ENCODE data around the gene WDR64. TPM values are rescaled to one million over a fixed set of nuclear protein-coding genes. Genes with fewer than 3 reads are reported as not detected.

Gene WDR64
- polyA plus RNA-seq, 1 donor from 2014 or later: 0.21 TPM

GRCh38 chr1:241607497-241607896, 44.6 kb upstream of the WDR64 start:
- H3K27ac ChIP-seq (ENCODE audit: low read length): no peak overlapping the region
- no peaks in the 10 kb centered on the region for H3K27me3 ChIP-seq (ENCODE audit: insufficient read depth, low read depth, low read length)
- TF ChIP-seq EP300 (conservative IDR thresholded peaks at IDR 0.05; ENCODE audit: poor library complexity, severe bottlenecking): no peak
- TF ChIP-seq TAF1 (IDR thresholded peaks at IDR 0.05; ENCODE audit: low read depth): no peak
- no peak for TF ChIP-seq POLR2AphosphoS5 (IDR thresholded peaks at IDR 0.05)
- no peak for TF ChIP-seq CTCF (IDR thresholded peaks at IDR 0.05; ENCODE audit: poor library complexity, severe bottlenecking)
- no peak for TF ChIP-seq EZH2 (IDR thresholded peaks at IDR 0.05; ENCODE audit: borderline replicate concordance, insufficient read depth, low read length, poor library complexity, severe bottlenecking)

GRCh38 chr1:241608379-241609033, 43.6 kb upstream of the WDR64 start:
- Histone ChIP-seq H4K20me1 (ENCODE audit: insufficient read depth) (no peaks in the 10 kb centered on the region), H3K4me2 (ENCODE audit: low read length) (no peak overlapping the region), H3F3A (ENCODE audit: insufficient read depth, low read length, poor library complexity, severe bottlenecking) (no peaks in the 10 kb centered on the region), H3K9me2 (ENCODE audit: insufficient read depth, low read length) (no peaks in the 10 kb centered on the region), H3K9ac (ENCODE audit: low read length) (no peak overlapping the region), H3K27ac (ENCODE audit: low read length) (no peak overlapping the region), H3K36me3 (ENCODE audit: insufficient read depth, low read length) (no peaks in the 10 kb centered on the region), H2AFZ (ENCODE audit: low read depth, low read length) (no peak overlapping the region), H3K27me3 (ENCODE audit: insufficient read depth, low read depth, low read length) (no peaks in the 10 kb centered on the region), H3K79me2 (replicated peaks; ENCODE audit: insufficient read depth, low read length) (no peaks in the 10 kb centered on the region), H3K4me3 (ENCODE audit: low read length) (no peak overlapping the region), H3K9me3 (ENCODE audit: low read length) (no peaks in the 10 kb centered on the region)
- TF ChIP-seq EZH2 (IDR thresholded peaks at IDR 0.05; ENCODE audit: borderline replicate concordance, insufficient read depth, low read length, poor library complexity, severe bottlenecking) (no peak), TAF1 (IDR thresholded peaks at IDR 0.05; ENCODE audit: low read depth) (no peak), SMC3 (conservative IDR thresholded peaks at IDR 0.05; ENCODE audit: poor library complexity) (no peak), RAD21 (conservative IDR thresholded peaks at IDR 0.05) (no peak), EP300 (conservative IDR thresholded peaks at IDR 0.05; ENCODE audit: poor library complexity, severe bottlenecking) (no peak), REST (IDR thresholded peaks at IDR 0.05; ENCODE audit: borderline replicate concordance) (no peak), MXI1 (conservative IDR thresholded peaks at IDR 0.05; ENCODE audit: poor library complexity, severe bottlenecking) (no peak), POLR2AphosphoS5 (IDR thresholded peaks at IDR 0.05) (no peak), CTCF (IDR thresholded peaks at IDR 0.05; ENCODE audit: poor library complexity, severe bottlenecking) (no peak)

More at GRCh38 chr1:241607497-241607896, 44.6 kb upstream of the WDR64 start:
- no peak overlapping the region for H3K9ac ChIP-seq (ENCODE audit: low read length)
- H3K9me3 ChIP-seq (ENCODE audit: low read length): no peaks in the 10 kb centered on the region
- no peak overlapping the region for H3K4me3 ChIP-seq (ENCODE audit: low read length)
- H2AFZ ChIP-seq (ENCODE audit: low read depth, low read length): no peak overlapping the region
- H4K20me1 ChIP-seq (ENCODE audit: insufficient read depth): no peaks in the 10 kb centered on the region
- no peaks in the 10 kb centered on the region for H3K36me3 ChIP-seq (ENCODE audit: insufficient read depth, low read length)
- no peaks in the 10 kb centered on the region for H3K9me2 ChIP-seq (ENCODE audit: insufficient read depth, low read length)
- H3F3A ChIP-seq (ENCODE audit: insufficient read depth, low read length, poor library complexity, severe bottlenecking): no peaks in the 10 kb centered on the region
- no peaks in the 10 kb centered on the region for H3K79me2 ChIP-seq (replicated peaks; ENCODE audit: insufficient read depth, low read length)
- no peak overlapping the region for H3K4me2 ChIP-seq (ENCODE audit: low read length)

All from neural cell (in vitro differentiated cells).